LNCAP (cell line): ENCODE data around the gene IFT122.

Experiments
- TF ChIP-seq, protein P1 (sequence below): fragments of 450-650 bp; IDR thresholded peaks from 2 replicates; pipeline ENCODE4 v1.5.1; 2017; ENCODE audit warnings: mild to moderate bottlenecking

The IFT122 gene

GRCh38 chr3:129553171-129553570, 113.1 kb downstream of the IFT122 start:
- TF ChIP-seq, protein P1, sequence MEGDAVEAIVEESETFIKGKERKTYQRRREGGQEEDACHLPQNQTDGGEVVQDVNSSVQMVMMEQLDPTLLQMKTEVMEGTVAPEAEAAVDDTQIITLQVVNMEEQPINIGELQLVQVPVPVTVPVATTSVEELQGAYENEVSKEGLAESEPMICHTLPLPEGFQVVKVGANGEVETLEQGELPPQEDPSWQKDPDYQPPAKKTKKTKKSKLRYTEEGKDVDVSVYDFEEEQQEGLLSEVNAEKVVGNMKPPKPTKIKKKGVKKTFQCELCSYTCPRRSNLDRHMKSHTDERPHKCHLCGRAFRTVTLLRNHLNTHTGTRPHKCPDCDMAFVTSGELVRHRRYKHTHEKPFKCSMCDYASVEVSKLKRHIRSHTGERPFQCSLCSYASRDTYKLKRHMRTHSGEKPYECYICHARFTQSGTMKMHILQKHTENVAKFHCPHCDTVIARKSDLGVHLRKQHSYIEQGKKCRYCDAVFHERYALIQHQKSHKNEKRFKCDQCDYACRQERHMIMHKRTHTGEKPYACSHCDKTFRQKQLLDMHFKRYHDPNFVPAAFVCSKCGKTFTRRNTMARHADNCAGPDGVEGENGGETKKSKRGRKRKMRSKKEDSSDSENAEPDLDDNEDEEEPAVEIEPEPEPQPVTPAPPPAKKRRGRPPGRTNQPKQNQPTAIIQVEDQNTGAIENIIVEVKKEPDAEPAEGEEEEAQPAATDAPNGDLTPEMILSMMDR, result no peak

DNA sequence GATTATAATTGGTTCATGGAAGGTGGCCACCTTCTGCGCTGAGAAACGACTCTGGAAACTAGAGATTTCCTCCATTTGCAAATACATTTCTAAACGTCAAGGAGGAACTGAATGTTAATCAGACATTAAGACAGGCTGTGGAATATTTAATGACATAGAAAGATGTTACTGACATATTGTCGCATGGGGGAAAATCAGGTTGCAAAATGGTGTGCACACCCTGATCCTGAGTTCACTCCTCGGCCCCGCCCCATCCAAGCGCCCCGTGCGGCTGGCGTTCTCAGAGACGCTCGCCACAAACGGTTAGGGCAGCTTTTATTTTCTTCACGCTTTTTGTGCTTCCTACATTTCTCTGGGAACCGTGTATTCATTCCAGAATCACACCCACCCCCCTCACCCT, 113.7 kb downstream of the IFT122 start:
- TF ChIP-seq, protein P1, result no peak

- TF ChIP-seq, protein P1, result no peak
Observed at GRCh38 chr3:129554356-129555152, 114.5 kb downstream of the IFT122 start.

DNA sequence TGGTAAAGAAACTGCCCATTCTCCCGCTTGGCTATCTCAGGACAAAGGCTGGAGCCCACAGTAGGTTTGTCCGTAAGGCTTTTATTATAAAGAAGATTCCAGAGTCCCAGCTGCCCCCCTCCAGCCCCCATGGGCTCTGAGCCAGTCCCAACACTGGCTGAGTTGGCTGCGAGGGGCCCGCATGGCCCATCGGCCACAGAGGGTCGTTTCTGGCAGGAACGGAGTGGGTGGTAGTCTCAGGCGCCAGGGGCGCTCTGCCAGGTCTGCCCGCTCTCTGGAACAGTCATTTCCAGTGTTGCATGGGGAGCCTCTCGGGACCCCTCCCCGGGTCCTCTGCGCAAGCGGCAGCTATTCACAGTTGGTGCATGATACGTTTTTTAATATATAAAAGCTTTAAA, 115.1 kb downstream of the IFT122 start:
- TF ChIP-seq, protein P1, result no peak

DNA sequence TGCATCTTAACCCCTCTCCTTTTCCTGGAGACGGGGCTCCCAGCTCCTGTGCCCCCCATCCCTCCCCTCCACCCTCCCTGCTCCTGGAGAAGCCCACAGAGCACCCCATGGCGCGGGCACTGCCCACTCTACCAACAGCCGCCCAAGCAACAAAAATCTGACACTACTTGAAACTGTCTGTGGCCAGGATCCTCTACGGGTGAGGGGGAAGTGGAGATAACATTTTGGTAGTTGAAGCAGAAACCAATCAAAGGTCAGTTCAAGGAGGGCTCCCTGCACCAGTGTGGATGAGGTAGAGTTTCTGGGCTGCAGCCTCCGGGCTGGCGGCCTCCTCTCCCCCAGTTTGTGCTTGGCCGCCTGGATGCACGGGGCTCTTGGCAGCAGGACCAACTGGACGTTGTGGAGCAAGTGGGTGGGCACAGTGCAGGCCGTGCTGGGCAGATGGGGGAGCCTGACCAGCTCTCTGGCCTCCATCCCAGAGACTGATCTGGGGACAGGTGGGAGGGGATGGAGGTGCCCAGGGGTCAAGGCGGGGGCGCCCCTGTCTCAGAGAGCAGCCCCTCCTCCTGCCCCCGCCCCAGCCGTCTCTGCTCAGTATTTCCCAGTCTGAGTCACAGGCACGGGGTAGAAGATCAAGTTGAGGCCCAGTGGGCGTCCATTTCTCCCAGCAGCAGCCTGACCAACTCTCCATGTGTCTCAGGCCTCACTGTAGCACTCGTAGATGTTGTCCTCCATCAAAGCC, 115.8 kb downstream of the IFT122 start:
- TF ChIP-seq, protein P1, result no peak

GRCh38 chr3:129556358-129556695, 116.3 kb downstream of the IFT122 start:
- TF ChIP-seq, protein P1, result no peak

DNA sequence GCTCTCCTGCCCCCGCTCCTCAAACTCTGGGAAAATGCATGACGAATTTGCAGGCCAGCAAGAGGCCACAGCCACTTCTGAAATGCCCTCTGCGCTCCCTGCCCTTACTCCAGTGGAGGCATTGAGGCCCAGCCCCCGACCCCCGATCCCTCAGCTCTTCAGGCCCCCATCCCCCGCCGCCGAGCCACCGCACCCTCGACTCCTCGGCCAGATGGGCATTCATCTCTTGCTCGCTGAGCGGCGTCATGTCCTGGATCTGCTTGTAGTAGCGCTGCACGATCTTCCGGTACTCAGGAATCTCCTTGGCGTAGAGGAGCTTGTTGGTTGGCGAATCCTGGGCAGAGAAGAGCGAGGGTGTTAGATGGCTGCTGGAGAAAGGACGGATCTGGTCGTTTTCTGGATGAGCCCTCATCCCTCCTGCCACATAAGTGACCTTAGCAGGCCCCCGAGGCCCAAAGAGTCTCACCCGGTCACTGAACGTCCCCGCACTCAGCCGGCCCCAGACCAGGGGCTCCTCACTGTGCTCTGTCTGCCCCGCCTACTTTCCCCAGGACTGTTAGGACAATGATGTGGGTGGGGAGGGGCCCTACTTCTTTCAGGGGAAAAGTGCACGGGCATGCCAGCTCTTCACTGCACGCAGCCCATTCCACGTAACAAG, 117.0 kb downstream of the IFT122 start:
- TF ChIP-seq, protein P1, result no peak
